Measurements from ENCODE around the gene EHD4.

EHD4 gene

DNA sequence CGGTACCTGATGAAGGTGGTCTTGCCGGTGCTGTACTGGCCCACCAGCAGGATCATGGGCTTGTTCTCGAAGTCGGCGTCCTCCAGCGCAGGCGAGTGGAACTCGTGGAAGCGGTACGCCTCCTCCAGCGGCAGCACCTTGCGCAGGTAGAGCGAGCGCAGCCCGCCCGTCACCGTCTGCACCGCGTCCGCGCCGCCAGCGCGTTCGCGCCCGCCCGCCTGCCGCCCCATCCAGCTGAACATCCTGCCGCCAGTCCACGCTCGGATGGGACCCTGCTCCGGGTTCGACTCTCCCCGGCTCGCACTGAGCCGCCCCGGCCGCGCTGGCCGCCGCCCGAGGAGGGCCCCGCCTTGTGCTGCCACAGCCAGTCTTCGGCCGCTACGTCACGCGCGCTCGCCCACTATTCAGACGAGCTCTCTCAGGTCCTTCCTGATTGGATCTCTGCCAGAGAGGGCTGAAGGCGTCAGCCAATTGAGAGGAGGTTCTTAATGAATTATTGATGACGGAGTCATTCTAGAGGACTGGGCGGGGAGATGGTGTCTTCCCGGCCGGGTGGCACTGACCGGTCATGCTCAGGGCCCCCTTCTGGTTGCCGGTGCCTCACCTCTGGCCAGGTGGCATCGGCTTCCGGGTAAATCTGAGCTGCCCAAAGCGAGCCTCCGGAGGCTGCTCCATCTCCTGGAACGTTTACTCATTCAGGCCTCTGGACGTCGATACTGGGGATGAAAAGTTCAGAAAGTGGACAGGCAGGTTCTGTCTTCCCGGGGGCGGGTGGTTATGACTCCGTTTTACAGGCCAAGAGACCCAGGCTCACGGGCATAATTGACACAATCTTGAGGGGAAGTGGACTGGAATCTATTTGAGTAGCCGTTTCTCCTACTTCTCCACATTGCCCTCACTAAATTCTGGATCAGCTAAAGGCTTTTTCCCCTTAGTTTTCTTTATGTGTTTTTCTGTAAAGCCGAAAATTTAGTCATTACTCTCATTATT is at the start of gene EHD4:
TSS of gene EHD4 (minus strand) at position 305 of the 990 bp plus-strand sequence. CDS start at position 242, 63 bp downstream.
- Histone ChIP-seq H3K9me3 (ENCODE audit: insufficient read depth, low read length) (no peaks in the 10 kb centered on the region), H3K4me2 (ENCODE audit: low read length) (peak within 1 kb of the TSS; percentile 90), H2AFZ (ENCODE audit: low read depth, low read length) (peak within 1 kb of the TSS; percentile 80; the same call in 1 of the 2 replicates), H3K4me3 (ENCODE audit: low read length) (peak within 1 kb of the TSS; percentile 94), H3K27ac (ENCODE audit: low read length) (peak within 1 kb of the TSS; percentile 92), H3K36me3 (replicated peaks; ENCODE audit: low read depth, low read length) (peaks cover 3% of the 10 kb centered on the region), H3K4me1 (ENCODE audit: low read length) (peaks cover 38% of the 10 kb centered on the region), H3K79me2 (ENCODE audit: low read length) (peaks cover 37% of the 10 kb centered on the region), H3K27me3 (ENCODE audit: low read depth, low read length) (peaks cover 35% of the 10 kb centered on the region), H4K20me1 (ENCODE audit: insufficient read depth, low read length) (no peaks in the 10 kb centered on the region), H3K9ac (ENCODE audit: low read length) (peak within 1 kb of the TSS; percentile 90)
- TF ChIP-seq CTCF (IDR thresholded peaks at IDR 0.05; ENCODE audit: low read depth, low read length), result peak; percentile 25; the same call in 1 of the 2 replicates
- no peak for TF ChIP-seq EZH2phosphoT487 (IDR thresholded peaks at IDR 0.05; ENCODE audit: low read depth)

DNA sequence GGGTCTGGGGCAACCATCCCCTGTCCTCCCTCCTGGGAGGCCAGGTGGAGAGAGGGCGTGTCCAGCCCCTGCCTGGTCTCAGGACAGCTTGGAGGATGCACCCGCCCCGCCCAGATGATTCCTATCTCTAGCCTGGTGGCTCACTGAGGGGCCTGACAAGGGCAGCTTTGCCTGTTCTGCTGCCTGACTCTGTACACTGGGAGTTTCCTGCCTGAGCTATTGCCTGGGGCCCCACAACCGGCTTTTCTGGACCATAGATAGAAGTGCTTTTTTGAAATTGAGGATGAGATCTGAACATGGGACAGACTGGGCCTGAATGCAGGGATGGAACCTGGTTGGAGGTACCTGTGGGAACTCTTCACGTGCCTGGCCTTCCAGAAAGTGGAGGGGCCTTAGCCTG is 49.2 kb upstream of the EHD4 start:
- Histone ChIP-seq H3K9ac (ENCODE audit: low read length) (no peak overlapping the region), H3K9me3 (ENCODE audit: insufficient read depth, low read length) (no peaks in the 10 kb centered on the region), H3K36me3 (replicated peaks; ENCODE audit: low read depth, low read length) (no peaks in the 10 kb centered on the region), H3K79me2 (ENCODE audit: low read length) (no peaks in the 10 kb centered on the region), H4K20me1 (ENCODE audit: insufficient read depth, low read length) (no peaks in the 10 kb centered on the region), H2AFZ (ENCODE audit: low read depth, low read length) (no peak overlapping the region), H3K4me3 (ENCODE audit: low read length) (no peak overlapping the region), H3K4me1 (ENCODE audit: low read length) (no peaks in the 10 kb centered on the region), H3K4me2 (ENCODE audit: low read length) (no peak overlapping the region), H3K27ac (ENCODE audit: low read length) (no peak overlapping the region), H3K27me3 (ENCODE audit: low read depth, low read length) (no peaks in the 10 kb centered on the region)
- TF ChIP-seq EZH2phosphoT487 (IDR thresholded peaks at IDR 0.05; ENCODE audit: low read depth), result no peak
- no peak for TF ChIP-seq CTCF (IDR thresholded peaks at IDR 0.05; ENCODE audit: low read depth, low read length)

DNA sequence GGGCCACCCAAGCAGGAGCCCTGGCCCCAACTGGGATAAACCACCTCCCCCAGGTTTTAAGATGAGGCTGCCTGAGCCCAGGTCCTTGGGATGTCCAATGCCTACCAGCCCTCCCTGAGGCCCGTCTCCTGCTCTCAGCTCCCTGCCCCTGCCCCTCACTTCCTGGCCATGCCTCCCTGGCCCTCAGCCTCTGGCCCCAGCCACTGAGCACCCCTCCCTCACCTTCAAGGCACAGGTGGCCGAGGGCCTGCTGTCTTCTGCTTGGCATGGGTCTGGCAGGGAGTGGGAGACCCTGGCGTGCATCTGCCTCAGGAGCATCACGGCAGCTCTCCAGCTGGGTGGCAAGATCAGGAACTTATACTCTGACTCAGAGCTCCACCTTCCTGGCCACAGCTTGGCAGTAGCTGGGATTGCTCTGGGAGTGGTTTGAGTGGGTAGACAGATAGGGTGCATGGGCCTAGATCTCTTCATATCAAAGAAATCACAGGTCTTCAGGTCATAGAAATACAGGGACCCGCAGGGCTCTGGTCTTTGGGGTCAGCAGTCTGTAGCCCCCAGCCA is 48.4 kb upstream of the EHD4 start, which contains the start of gene PLA2G4E:
TSS of gene PLA2G4E (minus strand) at position 330 of the 561 bp plus-strand sequence. CDS start at position 318, 12 bp downstream.
- no peak within 1 kb of the TSS for H3K4me3 ChIP-seq (ENCODE audit: low read length)
- H3K9ac ChIP-seq (ENCODE audit: low read length), result no peak within 1 kb of the TSS
- TF ChIP-seq CTCF (IDR thresholded peaks at IDR 0.05; ENCODE audit: low read depth, low read length) (no peak), EZH2phosphoT487 (IDR thresholded peaks at IDR 0.05; ENCODE audit: low read depth) (no peak)
- H3K36me3 ChIP-seq (replicated peaks; ENCODE audit: low read depth, low read length), result no peaks in the 10 kb centered on the region
- H3K27me3 ChIP-seq (ENCODE audit: low read depth, low read length), result no peaks in the 10 kb centered on the region
- H3K4me1 ChIP-seq (ENCODE audit: low read length), result no peaks in the 10 kb centered on the region
- H3K4me2 ChIP-seq (ENCODE audit: low read length), result no peak within 1 kb of the TSS
- no peak within 1 kb of the TSS for H2AFZ ChIP-seq (ENCODE audit: low read depth, low read length)
- H4K20me1 ChIP-seq (ENCODE audit: insufficient read depth, low read length), result no peaks in the 10 kb centered on the region
- H3K27ac ChIP-seq (ENCODE audit: low read length), result no peak within 1 kb of the TSS
- H3K9me3 ChIP-seq (ENCODE audit: insufficient read depth, low read length), result no peaks in the 10 kb centered on the region
- no peaks in the 10 kb centered on the region for H3K79me2 ChIP-seq (ENCODE audit: low read length)
